Measurements from ENCODE around the gene NXPH1. TPM values are rescaled to one million over a fixed set of nuclear protein-coding genes. Genes with fewer than 3 reads are reported as not detected.

The NXPH1 gene
- total RNA-seq, 4 donors from 2014 or later: not detected

GRCh38 chr7:8739837-8740236, 306.4 kb downstream of the NXPH1 start:
- H3K4me1 ChIP-seq: no peaks in the 10 kb centered on the region
- intact Hi-C loops (cut with DNase I): no loop called here
- H3K36me3 ChIP-seq: no peaks in the 10 kb centered on the region
- peaks cover 0 to 3% (median 0%) of the 10 kb centered on the region in 4 donors for H3K9me3 ChIP-seq
- TF ChIP-seq EP300 (IDR thresholded peaks at IDR 0.05) (no peak), POLR2A (IDR thresholded peaks at IDR 0.05; ENCODE audit: low read depth) (no peak), POLR2AphosphoS5 (IDR thresholded peaks at IDR 0.05) (no peak)
- TF ChIP-seq, protein P1, sequence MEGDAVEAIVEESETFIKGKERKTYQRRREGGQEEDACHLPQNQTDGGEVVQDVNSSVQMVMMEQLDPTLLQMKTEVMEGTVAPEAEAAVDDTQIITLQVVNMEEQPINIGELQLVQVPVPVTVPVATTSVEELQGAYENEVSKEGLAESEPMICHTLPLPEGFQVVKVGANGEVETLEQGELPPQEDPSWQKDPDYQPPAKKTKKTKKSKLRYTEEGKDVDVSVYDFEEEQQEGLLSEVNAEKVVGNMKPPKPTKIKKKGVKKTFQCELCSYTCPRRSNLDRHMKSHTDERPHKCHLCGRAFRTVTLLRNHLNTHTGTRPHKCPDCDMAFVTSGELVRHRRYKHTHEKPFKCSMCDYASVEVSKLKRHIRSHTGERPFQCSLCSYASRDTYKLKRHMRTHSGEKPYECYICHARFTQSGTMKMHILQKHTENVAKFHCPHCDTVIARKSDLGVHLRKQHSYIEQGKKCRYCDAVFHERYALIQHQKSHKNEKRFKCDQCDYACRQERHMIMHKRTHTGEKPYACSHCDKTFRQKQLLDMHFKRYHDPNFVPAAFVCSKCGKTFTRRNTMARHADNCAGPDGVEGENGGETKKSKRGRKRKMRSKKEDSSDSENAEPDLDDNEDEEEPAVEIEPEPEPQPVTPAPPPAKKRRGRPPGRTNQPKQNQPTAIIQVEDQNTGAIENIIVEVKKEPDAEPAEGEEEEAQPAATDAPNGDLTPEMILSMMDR (IDR thresholded peaks at IDR 0.05): no peak
- no peak overlapping the region for H3K27ac ChIP-seq (replicated peaks in 1 of 4)
- no peaks in the 10 kb centered on the region for H3K27me3 ChIP-seq
- H3K4me3 ChIP-seq: no peak overlapping the region
- DNase-seq (ENCODE audit: extremely low spot score): no peak
- WGBS: 86% methylated on average over 1 of the region's 1 CpG

DNA sequence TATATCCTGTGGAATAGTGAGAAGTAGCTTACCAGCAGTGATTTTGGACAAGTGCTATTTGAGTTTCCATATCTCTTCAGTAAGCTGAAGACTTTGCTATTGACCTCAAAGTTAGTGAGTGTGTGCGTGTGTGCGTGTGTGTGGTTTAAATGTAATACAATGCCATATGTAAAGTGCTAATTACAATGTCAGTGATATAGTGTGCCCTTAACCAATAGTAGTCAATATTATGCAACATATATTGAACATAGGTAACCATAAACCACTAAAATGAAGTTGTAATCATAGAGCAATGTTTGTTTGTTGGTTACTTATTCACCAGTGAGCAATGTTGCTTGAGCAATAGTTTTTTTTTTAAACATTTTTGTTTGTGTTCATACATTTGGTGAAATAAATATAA, 309.4 kb downstream of the NXPH1 start:
- Histone ChIP-seq H3K27ac (replicated peaks in 1 of 4) (no peak overlapping the region), H3K4me3 (no peak overlapping the region), H3K9me3 (no peaks in the 10 kb centered on the region), H3K27me3 (no peaks in the 10 kb centered on the region), H3K4me1 (no peaks in the 10 kb centered on the region), H3K36me3 (no peaks in the 10 kb centered on the region)
- intact Hi-C loops (cut with DNase I): no loop called here
- no peak for DNase-seq (ENCODE audit: extremely low spot score)
- 91% methylated on average over 2 of the region's 2 CpGs for WGBS
- TF ChIP-seq, protein P1 (IDR thresholded peaks at IDR 0.05): no peak
- TF ChIP-seq EP300 (IDR thresholded peaks at IDR 0.05): no peak
- no peak for TF ChIP-seq POLR2A (IDR thresholded peaks at IDR 0.05; ENCODE audit: low read depth)
- TF ChIP-seq POLR2AphosphoS5 (IDR thresholded peaks at IDR 0.05): no peak

DNA sequence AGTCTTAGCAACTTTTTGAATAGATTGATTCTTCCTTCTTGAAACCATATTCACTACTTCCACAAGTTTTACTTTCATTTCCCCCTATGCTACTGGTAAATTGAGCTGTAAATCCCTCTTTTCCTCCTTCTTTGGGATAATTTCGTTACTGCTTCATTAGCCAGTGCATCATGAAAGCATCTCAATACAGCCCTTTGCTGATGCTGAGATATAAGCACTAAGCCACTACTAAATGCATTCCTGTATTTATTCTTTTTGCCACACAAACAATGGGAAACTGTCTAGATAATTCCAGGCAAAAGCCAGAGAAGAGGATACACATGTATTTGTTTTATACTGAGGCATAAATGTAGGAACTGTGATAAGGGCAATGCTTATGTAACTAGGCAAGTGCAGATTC, 313.9 kb downstream of the NXPH1 start:
- TF ChIP-seq, protein P1 (IDR thresholded peaks at IDR 0.05): no peak
- TF ChIP-seq POLR2A (IDR thresholded peaks at IDR 0.05; ENCODE audit: low read depth) (no peak), POLR2AphosphoS5 (IDR thresholded peaks at IDR 0.05) (no peak), EP300 (IDR thresholded peaks at IDR 0.05) (no peak)
- Histone ChIP-seq H3K4me3 (no peak overlapping the region), H3K4me1 (no peaks in the 10 kb centered on the region), H3K27me3 (no peaks in the 10 kb centered on the region), H3K27ac (replicated peaks in 1 of 4) (no peak overlapping the region), H3K36me3 (no peaks in the 10 kb centered on the region), H3K9me3 (no peaks in the 10 kb centered on the region)
- no peak for DNase-seq (ENCODE audit: extremely low spot score)
- WGBS: 56% methylated on average over 1 of the region's 1 CpG
- intact Hi-C loops (cut with DNase I): no loop called here

DNA sequence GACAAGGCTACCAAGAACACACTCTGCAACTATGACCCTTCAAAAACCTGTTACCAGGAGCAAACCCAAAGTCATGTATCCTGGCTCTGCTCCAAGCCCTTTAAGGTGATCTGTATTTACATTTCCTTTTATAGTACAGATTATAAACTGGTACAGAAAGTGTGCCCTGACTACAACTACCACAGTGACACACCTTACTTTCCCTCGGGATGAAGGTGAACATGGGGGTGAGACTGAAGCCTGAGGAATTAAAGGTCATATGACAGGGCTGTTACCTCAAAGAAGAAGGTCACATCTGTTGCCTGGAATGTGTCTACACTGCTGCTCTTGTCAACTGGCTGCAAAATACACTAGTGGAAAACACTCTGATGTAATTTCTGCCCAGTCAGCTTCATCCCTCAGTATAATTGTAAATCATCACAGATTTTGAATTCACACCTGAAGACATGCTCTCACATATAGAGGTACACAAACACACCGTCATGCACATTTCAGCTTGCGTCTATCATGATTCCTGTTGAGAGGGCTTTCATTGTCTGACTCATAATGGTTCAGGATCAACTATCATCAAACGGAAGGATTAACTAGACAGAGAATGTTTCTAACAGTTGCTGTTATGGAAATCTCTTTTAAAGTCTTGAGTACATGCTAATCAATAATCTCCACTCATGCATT, 318.3 kb downstream of the NXPH1 start:
- intact Hi-C loops (cut with DNase I): no loop called here
- H3K27ac ChIP-seq (replicated peaks in 1 of 4): no peak overlapping the region
- H3K4me1 ChIP-seq: no peaks in the 10 kb centered on the region
- H3K9me3 ChIP-seq: no peaks in the 10 kb centered on the region
- H3K36me3 ChIP-seq: no peaks in the 10 kb centered on the region
- H3K27me3 ChIP-seq: no peaks in the 10 kb centered on the region
- no peak overlapping the region for H3K4me3 ChIP-seq
- no peak for TF ChIP-seq POLR2AphosphoS5 (IDR thresholded peaks at IDR 0.05)
- DNase-seq (ENCODE audit: extremely low spot score): no peak
- 69% methylated on average over 4 of the region's 4 CpGs for WGBS

GRCh38 chr7:8753355-8753754, 319.9 kb downstream of the NXPH1 start:
- Histone ChIP-seq H3K27me3 (no peaks in the 10 kb centered on the region), H3K27ac (replicated peaks in 1 of 4) (no peak overlapping the region), H3K36me3 (no peaks in the 10 kb centered on the region), H3K4me3 (no peak overlapping the region), H3K4me1 (no peaks in the 10 kb centered on the region), H3K9me3 (no peaks in the 10 kb centered on the region)
- DNase-seq (ENCODE audit: extremely low spot score): no peak
- WGBS: 80% methylated on average over 3 of the region's 3 CpGs
- intact Hi-C loops (cut with DNase I): no loop called here
- TF ChIP-seq, protein P1 (IDR thresholded peaks at IDR 0.05): no peak
- TF ChIP-seq EP300 (IDR thresholded peaks at IDR 0.05) (no peak), POLR2AphosphoS5 (IDR thresholded peaks at IDR 0.05) (no peak), POLR2A (IDR thresholded peaks at IDR 0.05; ENCODE audit: low read depth) (no peak)
